Activated CD4-positive, alpha-beta T cell treated with anti-CD3 and anti-CD28 coated beads, Interleukin-2, amount 10 ng/mL, durations not matched to agents 7 days and 5 days (primary cell): Measurements from ENCODE around the gene PDILT. TPM values are rescaled to one million over a fixed set of nuclear protein-coding genes. Genes with fewer than 3 reads are reported as not detected.
"Not testable (repeated sequence)": the region's sequence is repeated elsewhere in the genome, so short reads cannot be mapped to it uniquely, and the experiment has no call there.

ENCODE experiments used
- CTCF ChIA-PET: fragments of 350-600 bp; sonication (Branson Sonifier 250); formaldehyde crosslinking; loops from one replicate; lab custom pipeline; 2021; ENCODE audit warnings: antibody characterized with exemption; lab: Charles Lee
- POLR2A ChIA-PET: fragments of 350-600 bp; sonication (Branson Sonifier 250); formaldehyde crosslinking; loops from one replicate; lab custom pipeline; 2021; ENCODE audit warnings: antibody characterized with exemption; lab: Charles Lee
- DNase-seq: peaks from one replicate; pipeline ENCODE4 v3.0.0-alpha.2; 2020
- H3K27ac Mint-ChIP-seq: one replicate; pipeline ENCODE4 v1.8.0; 2021; ENCODE audit warnings: mild to moderate bottlenecking, moderate library complexity, mixed read lengths
- H3K27me3 Mint-ChIP-seq: one replicate; pipeline ENCODE4 v1.8.0; 2021; ENCODE audit warnings: mixed read lengths
- H3K36me3 Mint-ChIP-seq: one replicate; pipeline ENCODE4 v1.8.0; 2021; ENCODE audit warnings: low read depth, mixed read lengths
- H3K4me1 Mint-ChIP-seq: one replicate; pipeline ENCODE4 v1.8.0; 2021; ENCODE audit warnings: mixed read lengths
- H3K4me3 Mint-ChIP-seq: one replicate; pipeline ENCODE4 v1.8.0; 2021; ENCODE audit warnings: mild to moderate bottlenecking, moderate library complexity, mixed read lengths
- H3K9me3 Mint-ChIP-seq: one replicate; pipeline ENCODE4 v1.8.0; 2021; ENCODE audit warnings: mixed read lengths
- total RNA-seq, 2 experiments: library from RNA; stranded (reverse); gene quantifications; one replicate each; pipeline ENCODE4 v1.2.3, GENCODE V29; 2021

Gene PDILT
- total RNA-seq, 2 experiments from 2014 or later, result not detected

DNA sequence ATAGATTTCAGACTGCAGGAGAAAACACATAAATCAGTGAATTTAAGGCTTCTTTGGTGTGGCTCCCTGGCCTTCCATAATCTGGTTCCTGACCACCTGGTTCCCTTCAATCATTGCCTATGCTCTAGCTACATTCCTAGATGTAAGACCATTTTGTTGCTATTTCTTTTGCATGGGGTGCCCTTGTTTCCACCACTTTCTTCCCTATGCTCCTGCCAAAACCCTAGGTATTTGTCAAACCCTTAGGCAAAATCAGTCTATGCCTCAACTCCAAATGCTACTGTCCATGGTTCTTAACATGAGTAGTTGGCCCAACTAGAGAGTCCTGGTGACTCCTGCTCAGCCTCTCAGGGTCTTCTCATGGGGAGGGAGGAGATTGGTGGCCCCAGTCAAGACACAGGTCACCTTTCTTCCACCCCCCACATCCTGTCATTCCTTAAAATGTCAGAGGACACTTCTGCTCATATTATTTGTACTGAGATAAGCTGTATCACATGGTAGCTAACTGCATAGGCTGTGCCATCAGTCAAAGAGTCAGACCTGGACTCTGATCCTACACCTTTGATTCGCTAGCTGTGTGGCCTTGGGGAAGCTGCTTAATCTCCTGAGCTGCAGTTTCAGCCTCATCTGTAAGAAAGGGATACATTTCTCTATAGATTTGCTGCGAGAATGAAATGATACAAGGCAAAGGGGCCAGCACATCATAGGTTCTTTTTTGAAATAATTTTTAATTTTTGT, 19.8 kb upstream of the PDILT start:
- no peaks in the 10 kb centered on the region for H3K4me1 Mint-ChIP-seq
- H3K4me3 Mint-ChIP-seq, result no peak overlapping the region
- H3K27me3 Mint-ChIP-seq, result no peaks in the 10 kb centered on the region
- ChIA-PET POLR2A (no interaction called here), CTCF (no interaction called here)
- H3K36me3 Mint-ChIP-seq, result no peaks in the 10 kb centered on the region
- DNase-seq, result no peak
- H3K9me3 Mint-ChIP-seq, result no peaks in the 10 kb centered on the region
- no peak overlapping the region for H3K27ac Mint-ChIP-seq

DNA sequence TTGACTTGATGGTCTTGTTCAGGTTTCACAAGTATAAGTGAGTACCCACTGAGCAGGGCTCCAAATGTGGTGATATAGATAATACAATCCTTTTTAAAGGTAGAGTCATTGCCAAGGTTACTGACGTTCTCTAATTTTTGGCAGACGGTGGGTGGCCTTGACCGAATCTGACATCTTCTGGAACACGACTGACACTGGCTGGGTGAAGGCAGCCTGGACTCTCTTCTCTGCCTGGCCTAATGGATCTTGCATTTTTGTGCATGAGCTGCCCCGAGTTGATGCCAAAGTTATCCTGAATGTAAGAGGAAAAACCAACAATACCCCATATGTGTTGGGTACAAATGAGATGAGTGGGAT, 19.2 kb upstream of the PDILT start:
- H3K4me1 Mint-ChIP-seq, H3K27me3 Mint-ChIP-seq, CTCF ChIA-PET, H3K9me3 Mint-ChIP-seq, H3K27ac Mint-ChIP-seq, H3K36me3 Mint-ChIP-seq, H3K4me3 Mint-ChIP-seq, DNase-seq, POLR2A ChIA-PET: not testable (repeated sequence)

DNA sequence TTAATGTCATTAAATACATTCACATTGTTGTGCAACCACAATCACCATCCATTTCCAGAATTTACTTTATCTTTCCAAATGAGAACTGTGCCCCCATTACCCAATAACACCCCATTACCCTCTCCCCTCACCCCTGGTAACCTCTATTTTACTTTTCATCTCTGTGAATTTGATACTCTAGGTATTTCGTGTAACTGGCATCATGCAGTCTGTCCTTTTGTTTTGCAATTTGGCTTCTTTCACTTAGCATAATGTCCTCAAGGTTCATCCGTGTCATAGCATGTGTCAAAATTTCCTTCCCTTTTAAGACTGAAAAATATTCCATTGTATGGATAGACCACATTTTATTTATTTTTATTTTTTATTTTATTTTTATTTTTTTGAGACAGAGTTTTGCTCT, 17.2 kb upstream of the PDILT start:
- H3K27ac Mint-ChIP-seq, H3K36me3 Mint-ChIP-seq, H3K4me3 Mint-ChIP-seq, H3K4me1 Mint-ChIP-seq, H3K9me3 Mint-ChIP-seq, POLR2A ChIA-PET, H3K27me3 Mint-ChIP-seq, CTCF ChIA-PET, DNase-seq: not testable (repeated sequence)

DNA sequence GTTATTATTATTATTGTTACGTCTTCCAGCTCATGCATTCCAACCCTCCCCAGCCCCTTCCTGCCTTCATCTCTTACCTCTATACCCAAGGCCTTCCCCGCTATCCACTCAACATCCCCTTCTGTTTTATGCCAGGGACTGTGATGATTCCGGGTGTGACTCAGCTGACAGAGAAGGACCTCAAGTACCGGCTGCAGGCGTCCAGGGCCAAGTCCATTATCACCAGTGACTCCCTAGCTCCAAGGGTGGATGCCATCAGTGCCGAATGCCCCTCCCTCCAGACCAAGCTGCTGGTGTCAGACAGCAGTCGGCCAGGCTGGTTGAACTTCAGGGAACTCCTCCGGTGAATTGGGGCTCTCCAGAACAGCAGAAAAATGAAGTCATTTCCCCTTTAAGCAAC, 14.6 kb upstream of the PDILT start:
- DNase-seq, H3K4me3 Mint-ChIP-seq, H3K4me1 Mint-ChIP-seq, H3K27me3 Mint-ChIP-seq, CTCF ChIA-PET, H3K9me3 Mint-ChIP-seq, POLR2A ChIA-PET, H3K36me3 Mint-ChIP-seq, H3K27ac Mint-ChIP-seq: not testable (repeated sequence)

DNA sequence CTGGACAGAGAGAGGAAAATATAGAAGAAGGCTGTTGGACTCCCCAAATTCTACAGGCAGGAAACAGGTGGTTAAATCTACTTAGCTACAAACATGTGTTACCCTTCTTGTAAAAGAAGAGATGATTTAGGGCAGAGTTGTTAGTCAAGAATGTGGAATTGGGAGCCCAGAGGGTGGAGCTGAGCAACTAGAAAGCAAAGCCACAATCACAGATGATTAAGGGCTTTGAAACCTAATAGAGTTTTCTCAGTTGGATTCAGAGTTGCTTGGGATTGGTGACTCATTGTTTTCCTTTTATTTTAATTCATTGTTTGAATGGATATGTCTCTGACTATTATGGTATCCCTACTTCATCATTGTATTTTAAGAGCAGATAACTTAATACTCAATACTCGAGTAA, 11.0 kb upstream of the PDILT start:
- Mint-ChIP-seq H3K27me3 (peaks cover 7% of the 10 kb centered on the region), H3K9me3 (no peaks in the 10 kb centered on the region), H3K27ac (no peak overlapping the region), H3K36me3 (no peaks in the 10 kb centered on the region), H3K4me3 (no peak overlapping the region), H3K4me1 (no peaks in the 10 kb centered on the region)
- ChIA-PET CTCF (no interaction called here), POLR2A (no interaction called here)
- no peak for DNase-seq

DNA sequence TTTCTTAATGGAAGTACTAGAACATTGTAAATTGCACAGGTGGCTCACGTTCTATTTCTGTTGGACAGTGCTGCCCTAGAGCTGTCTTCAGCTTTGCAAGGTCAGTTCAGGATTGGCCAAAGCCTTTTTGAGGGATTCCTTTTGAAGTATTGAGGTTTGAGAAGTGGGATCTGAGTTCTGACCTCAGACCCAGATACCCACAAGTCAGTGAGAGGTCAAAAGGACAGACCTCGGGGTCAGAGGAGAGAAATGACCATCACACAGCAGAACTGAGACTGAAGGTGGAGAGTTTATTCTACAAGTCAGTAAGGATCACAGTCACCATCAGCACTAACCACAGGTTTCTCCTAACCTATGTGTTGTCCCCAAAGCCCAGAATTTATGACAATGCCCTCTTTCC, 6.5 kb upstream of the PDILT start:
- Mint-ChIP-seq H3K36me3 (no peaks in the 10 kb centered on the region), H3K9me3 (no peaks in the 10 kb centered on the region), H3K27ac (no peak overlapping the region), H3K4me1 (no peaks in the 10 kb centered on the region), H3K4me3 (no peak overlapping the region), H3K27me3 (peaks cover 3% of the 10 kb centered on the region)
- POLR2A ChIA-PET, result no interaction called here
- CTCF ChIA-PET, result no interaction called here
- no peak for DNase-seq

DNA sequence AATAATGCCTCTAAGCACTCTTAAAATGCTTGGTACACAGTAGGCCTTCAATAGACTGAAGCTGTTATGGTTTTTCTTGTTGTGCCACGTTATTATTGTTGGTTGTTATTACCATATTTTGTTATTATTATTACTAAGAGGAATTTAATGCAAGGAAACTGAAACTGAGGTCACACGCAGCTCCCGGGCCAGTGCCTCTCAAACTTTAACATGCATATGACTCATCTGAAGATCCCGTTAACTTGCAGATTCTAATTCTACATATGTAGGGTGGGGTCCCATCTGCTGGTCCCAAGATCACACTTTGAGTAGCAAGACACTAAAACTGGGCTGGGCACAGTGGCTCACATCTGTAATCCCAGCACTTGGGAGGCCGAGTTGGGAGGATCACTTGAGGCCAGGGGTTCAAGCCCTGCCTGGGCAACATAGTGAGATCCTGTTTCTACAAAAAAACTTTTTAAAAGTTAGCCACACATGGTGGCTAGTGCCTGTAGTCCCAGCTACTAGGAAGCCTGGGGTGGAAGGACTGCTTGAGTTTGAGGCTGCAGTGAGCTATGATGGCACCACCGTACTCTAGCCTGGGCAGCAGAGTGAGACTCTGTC, 5.7 kb upstream of the PDILT start:
- Mint-ChIP-seq H3K4me3 (no peak overlapping the region), H3K27me3 (peaks cover 3% of the 10 kb centered on the region), H3K9me3 (no peaks in the 10 kb centered on the region), H3K36me3 (no peaks in the 10 kb centered on the region), H3K4me1 (no peaks in the 10 kb centered on the region), H3K27ac (no peak overlapping the region)
- ChIA-PET CTCF (no interaction called here), POLR2A (no interaction called here)
- no peak for DNase-seq

DNA sequence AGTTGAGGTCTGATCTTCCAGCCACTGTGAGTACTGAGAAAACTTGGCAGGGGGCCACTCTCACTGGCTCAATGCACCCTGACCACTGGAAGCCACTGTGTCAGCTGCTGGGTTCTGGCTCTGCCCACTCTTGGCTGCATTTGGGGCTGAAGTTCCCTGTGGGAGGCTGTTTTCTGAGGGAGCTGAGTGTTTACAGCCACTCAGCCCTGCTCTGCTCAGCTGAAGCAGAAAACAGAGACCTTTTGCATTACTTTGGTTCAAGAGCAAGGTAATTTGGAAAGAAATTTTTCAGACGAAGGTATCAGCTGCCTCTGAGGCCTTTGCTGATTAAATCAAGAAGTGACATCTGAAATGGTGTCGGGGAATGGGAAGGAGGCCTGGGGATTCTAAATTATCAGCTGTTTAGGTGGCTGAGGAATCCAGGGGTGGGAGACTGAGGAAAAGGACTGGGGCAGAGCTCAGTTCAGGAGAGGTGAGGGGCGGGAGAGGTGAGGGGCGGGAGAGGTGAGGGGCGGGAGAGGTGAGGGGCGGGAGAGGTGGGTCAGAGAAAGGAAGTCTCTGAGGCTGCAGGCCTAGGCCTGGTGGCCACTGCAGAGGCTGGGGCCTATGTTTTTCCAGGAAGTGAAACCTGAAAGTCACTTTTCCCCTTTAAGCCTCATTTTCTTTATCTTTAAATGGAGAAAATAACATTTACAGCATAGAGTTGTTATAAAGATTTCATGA, 5.0 kb upstream of the PDILT start, which contains the start of gene ACSM5:
Gene ACSM5, plus strand, starts transcription at position 137 of the 723 bp plus-strand sequence. CDS start 1,951 bp downstream, outside the sequence.
- CTCF ChIA-PET, result no interaction called here
- POLR2A ChIA-PET, result no interaction called here
- no peaks in the 10 kb centered on the region for H3K36me3 Mint-ChIP-seq
- no peaks in the 10 kb centered on the region for H3K4me1 Mint-ChIP-seq
- no peak within 1 kb of the TSS for H3K4me3 Mint-ChIP-seq
- no peaks in the 10 kb centered on the region for H3K9me3 Mint-ChIP-seq
- no peak for DNase-seq
- peaks cover 3% of the 10 kb centered on the region for H3K27me3 Mint-ChIP-seq
- H3K27ac Mint-ChIP-seq, result peak within 1 kb of the TSS; percentile 36

DNA sequence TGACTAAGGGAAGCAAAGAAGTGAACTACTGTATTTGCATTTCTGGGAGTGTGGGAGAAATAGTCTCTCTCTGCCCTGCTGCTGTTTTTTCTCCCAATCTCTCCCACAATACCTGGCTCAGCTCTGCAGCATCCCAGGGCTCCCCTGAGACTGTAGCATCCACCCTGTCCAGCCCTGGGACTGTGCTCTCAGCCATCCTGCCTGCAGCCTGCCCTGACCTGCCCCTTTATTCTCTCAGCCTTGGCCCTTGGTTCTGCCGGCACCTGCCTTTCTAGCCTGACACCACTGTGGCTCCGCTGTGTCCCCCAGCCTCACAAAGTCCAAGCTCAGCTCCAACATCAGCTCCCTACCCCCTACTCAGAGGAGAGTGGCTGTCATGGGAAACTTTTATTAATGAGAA, 1.9 kb downstream of the PDILT start:
- no peaks in the 10 kb centered on the region for H3K36me3 Mint-ChIP-seq
- H3K27me3 Mint-ChIP-seq, result no peaks in the 10 kb centered on the region
- no peak overlapping the region for H3K27ac Mint-ChIP-seq
- no peaks in the 10 kb centered on the region for H3K4me1 Mint-ChIP-seq
- ChIA-PET CTCF (interaction anchor here (1.9 kb wide), 1 partner anchor 17 kb away, joined by 4 read pairs; no protein-coding TSS in a partner anchor), POLR2A (no interaction called here)
- H3K4me3 Mint-ChIP-seq, result no peak overlapping the region
- no peak for DNase-seq
- no peaks in the 10 kb centered on the region for H3K9me3 Mint-ChIP-seq

DNA sequence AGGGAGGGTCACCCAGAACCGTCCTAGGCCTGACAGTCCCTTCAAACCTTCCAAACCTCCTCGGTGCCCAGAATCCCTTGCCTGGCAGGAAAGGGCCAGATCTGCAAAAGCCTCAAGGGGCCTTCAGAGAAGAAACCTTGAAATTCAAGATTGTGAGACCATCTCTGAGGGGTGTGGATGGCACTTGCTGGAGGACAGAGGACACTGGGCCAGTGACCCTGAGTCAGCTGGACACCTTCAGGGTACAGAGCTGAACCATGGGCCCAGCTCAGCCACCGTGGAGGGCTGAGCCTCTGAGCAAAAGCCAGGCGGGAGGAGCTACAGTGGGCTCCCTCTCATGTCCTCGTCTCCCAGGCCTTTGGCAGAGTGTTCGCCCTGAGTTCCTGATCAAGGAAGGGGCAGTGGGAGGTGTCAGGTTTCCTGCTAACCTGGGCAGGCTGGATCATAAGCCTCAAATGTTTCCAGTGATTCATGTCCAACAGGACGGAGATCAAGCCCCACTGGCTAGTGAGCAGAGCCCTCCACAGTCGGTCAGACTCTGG, 3.0 kb downstream of the PDILT start:
- ChIA-PET POLR2A (no interaction called here), CTCF (no interaction called here)
- Mint-ChIP-seq H3K4me1 (no peaks in the 10 kb centered on the region), H3K27me3 (no peaks in the 10 kb centered on the region), H3K27ac (no peak overlapping the region), H3K9me3 (no peaks in the 10 kb centered on the region), H3K4me3 (no peak overlapping the region), H3K36me3 (no peaks in the 10 kb centered on the region)
- no peak for DNase-seq

DNA sequence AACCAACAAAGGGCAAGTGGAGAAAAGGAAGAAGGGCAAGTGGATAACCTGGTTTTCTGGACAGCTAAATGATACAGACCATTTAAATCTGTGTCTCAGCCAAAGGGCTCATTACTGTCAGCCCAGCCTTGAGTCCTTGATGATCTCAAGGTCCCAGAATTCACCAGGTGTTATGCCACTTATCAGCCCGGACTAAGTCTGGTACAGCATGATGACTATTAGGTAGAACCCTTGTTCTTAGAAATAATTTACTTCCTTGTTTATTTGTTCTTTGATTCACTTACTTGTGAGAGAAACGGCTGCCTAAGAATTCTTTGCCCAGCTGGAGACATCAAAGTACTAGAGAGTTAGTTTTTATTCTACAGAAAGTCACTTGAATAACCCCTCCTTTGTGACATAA, 3.5 kb downstream of the PDILT start:
- DNase-seq, result no peak
- Mint-ChIP-seq H3K9me3 (no peaks in the 10 kb centered on the region), H3K4me3 (no peak overlapping the region), H3K27ac (no peak overlapping the region), H3K36me3 (no peaks in the 10 kb centered on the region), H3K4me1 (no peaks in the 10 kb centered on the region), H3K27me3 (no peaks in the 10 kb centered on the region)
- ChIA-PET CTCF (interaction anchor here (0.9 kb wide), 1 partner anchor 801 kb away, joined by 3 read pairs; no protein-coding TSS in a partner anchor), POLR2A (no interaction called here)

DNA sequence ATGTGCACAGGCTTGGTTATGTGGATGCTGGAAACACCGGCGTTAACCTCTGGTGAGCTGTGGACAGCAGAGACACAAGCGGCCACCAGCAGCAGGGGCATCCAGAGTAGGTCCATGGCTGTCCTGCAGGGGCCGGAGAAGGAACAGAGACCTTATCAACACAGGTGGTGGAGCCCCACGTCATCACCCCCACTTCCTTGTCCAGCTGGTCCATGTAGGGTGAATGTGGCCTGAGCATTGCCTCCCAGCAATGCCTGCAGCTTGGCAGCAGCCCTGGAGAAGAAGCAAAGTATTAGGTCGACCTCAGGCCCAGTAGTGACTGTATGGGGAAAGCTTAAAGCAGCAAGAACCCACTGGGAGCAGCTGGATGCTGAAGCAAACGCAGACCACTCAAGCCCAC, 5.4 kb downstream of the PDILT start:
- CTCF ChIA-PET, result no interaction called here
- POLR2A ChIA-PET, result no interaction called here
- no peak for DNase-seq
- Mint-ChIP-seq H3K36me3 (no peaks in the 10 kb centered on the region), H3K27ac (no peak overlapping the region), H3K4me1 (no peaks in the 10 kb centered on the region), H3K27me3 (no peaks in the 10 kb centered on the region), H3K9me3 (no peaks in the 10 kb centered on the region), H3K4me3 (no peak overlapping the region)

DNA sequence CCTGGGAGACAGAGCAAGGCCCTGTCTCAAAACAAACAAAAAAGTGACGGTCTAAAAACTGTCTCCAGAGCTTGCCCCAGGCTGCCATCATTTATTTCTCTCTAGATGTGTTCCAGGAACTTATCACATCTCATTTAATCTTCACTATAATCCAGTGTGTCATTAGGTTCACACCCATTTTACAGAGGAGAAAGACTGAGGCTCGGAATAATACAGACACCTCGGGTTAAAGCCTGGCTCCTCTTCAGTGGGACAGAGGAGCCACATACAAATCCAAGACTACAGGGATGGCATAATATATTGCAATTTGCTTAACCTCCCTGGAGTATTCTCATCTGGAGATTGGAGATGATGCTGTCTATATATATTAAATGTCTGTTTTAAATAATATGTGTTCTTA, 5.9 kb downstream of the PDILT start:
- H3K4me3 Mint-ChIP-seq, result no peak overlapping the region
- no peak for DNase-seq
- no peaks in the 10 kb centered on the region for H3K36me3 Mint-ChIP-seq
- ChIA-PET CTCF (no interaction called here), POLR2A (no interaction called here)
- H3K4me1 Mint-ChIP-seq, result no peaks in the 10 kb centered on the region
- no peaks in the 10 kb centered on the region for H3K9me3 Mint-ChIP-seq
- H3K27me3 Mint-ChIP-seq, result no peaks in the 10 kb centered on the region
- H3K27ac Mint-ChIP-seq, result no peak overlapping the region
